Uterus (tissue), 4 donors: Measurements from ENCODE around the gene TLE3. TPM values are rescaled to one million over a fixed set of nuclear protein-coding genes. Genes with fewer than 3 reads are reported as not detected.

ENCODE experiments used
- DNase-seq, 2 donors: peaks; one replicate each; pipeline ENCODE4 v3.0.0-alpha.2; 2019 to 2020
- H3K27ac ChIP-seq, 2 donors: fragments of 200-600 bp; sonication (generic); 1 replicate in 1 of 2; 2 replicates in 1 of 2; pipeline ENCODE4 v1.5.1; 2016 to 2018
- H3K27me3 ChIP-seq, 2 donors: fragments of 200-600 bp; sonication (generic); one replicate each; pipeline ENCODE4 v1.5.1; 2018 to 2019; ENCODE audit warnings: control low read depth in 1 of 2
- H3K36me3 ChIP-seq, 2 donors: fragments of 200-600 bp; sonication (generic); one replicate each; pipeline ENCODE4 v1.5.1; 2019; ENCODE audit warnings: control low read depth in 1 of 2
- H3K4me1 ChIP-seq, 2 donors: fragments of 200-600 bp; sonication (generic); one replicate each; pipeline ENCODE4 v1.5.1; 2018 to 2019; ENCODE audit warnings: control low read depth in 1 of 2
- H3K4me3 ChIP-seq, 2 donors: fragments of 200-600 bp; sonication (generic); 1 replicate in 1 of 2; 2 replicates in 1 of 2; pipeline ENCODE4 v1.5.1; 2018 to 2019; ENCODE audit warnings: mild to moderate bottlenecking in 1 of 2
- H3K9me3 ChIP-seq, 2 donors: fragments of 200-600 bp; sonication (generic); one replicate each; pipeline ENCODE4 v1.5.1; 2019; ENCODE audit warnings: control low read depth in 1 of 2
- CTCF ChIP-seq, 4 experiments: fragments of 200-600 bp in 2 of 4; fragments of 450-650 bp in 2 of 4; sonication (generic) in 2 of 4; IDR thresholded peaks; one replicate each; pipeline ENCODE4 v1.5.1; 2016 to 2019; ENCODE audit warnings: antibody characterized with exemption in 4 of 4, mild to moderate bottlenecking in 2 of 4, moderate library complexity in 1 of 4
- POLR2A ChIP-seq, 2 donors: fragments of 450-650 bp; IDR thresholded peaks; one replicate each; pipeline ENCODE4 v1.6.1; 2016; ENCODE audit warnings: antibody characterized with exemption in 2 of 2, mild to moderate bottlenecking in 1 of 2, moderate library complexity in 1 of 2
- intact Hi-C: fragments of 100-400 bp; cut with DNase I; formaldehyde crosslinking; loops from one replicate; pipeline ENCODE4 v1.15.1; 2023; ENCODE audit warnings: low total_unique reads
- total RNA-seq, 4 donors: library from RNA; depleted of rRNA in 3 of 4; stranded (reverse); fragments of >200 nt in 3 of 4; gene quantifications; one replicate each; pipeline versions ENCODE4 v1.1.0 to v1.2.4, GENCODE V29; 2014 to 2023
- donor health status: DM: yes; HTN: yes; CAD: no.

TLE3 gene
- total RNA-seq, 4 donors from 2014 or later, result 7.4 to 244 (median 49.4) TPM

GRCh38 chr15:70017801-70018200 lies 79.9 kb downstream of the TLE3 start:
- DNase-seq, result no peak
- Histone ChIP-seq H3K27me3 (no peaks in the 10 kb centered on the region), H3K36me3 (no peaks in the 10 kb centered on the region), H3K4me1 (no peaks in the 10 kb centered on the region), H3K9me3 (no peaks in the 10 kb centered on the region), H3K27ac (no peak overlapping the region), H3K4me3 (no peak overlapping the region)
- intact Hi-C loops, result no loop called here
- TF ChIP-seq CTCF (IDR thresholded peaks at IDR 0.05), result no peak
- TF ChIP-seq POLR2A (IDR thresholded peaks at IDR 0.05), result no peak

- no peaks in the 10 kb centered on the region for H3K9me3 ChIP-seq
- TF ChIP-seq POLR2A (IDR thresholded peaks at IDR 0.05), result no peak
- no peak overlapping the region for H3K27ac ChIP-seq
- no peaks in the 10 kb centered on the region for H3K27me3 ChIP-seq
- no peaks in the 10 kb centered on the region for H3K4me1 ChIP-seq
- H3K36me3 ChIP-seq, result no peaks in the 10 kb centered on the region
- no peak overlapping the region for H3K4me3 ChIP-seq
- DNase-seq, result no peak
- intact Hi-C loops, result no loop called here
Measured at GRCh38 chr15:70017025-70017424, 80.7 kb downstream of the TLE3 start.

GRCh38 chr15:70016511-70016994 lies 81.2 kb downstream of the TLE3 start:
- H3K27ac ChIP-seq, result no peak overlapping the region
- TF ChIP-seq CTCF (IDR thresholded peaks at IDR 0.05) (no peak), POLR2A (IDR thresholded peaks at IDR 0.05) (no peak)

GRCh38 chr15:70014860-70015490 lies 82.7 kb downstream of the TLE3 start:
- Histone ChIP-seq H3K4me1 (no peaks in the 10 kb centered on the region), H3K27me3 (no peaks in the 10 kb centered on the region), H3K36me3 (no peaks in the 10 kb centered on the region), H3K9me3 (no peaks in the 10 kb centered on the region), H3K27ac (no peak overlapping the region), H3K4me3 (no peak overlapping the region)
- no peak for TF ChIP-seq CTCF (IDR thresholded peaks at IDR 0.05)
- no peak for TF ChIP-seq POLR2A (IDR thresholded peaks at IDR 0.05)
- intact Hi-C loops, result no loop called here
- no peak for DNase-seq

More at GRCh38 chr15:70016511-70016994, 81.2 kb downstream of the TLE3 start:
- intact Hi-C loops, result no loop called here
- no peaks in the 10 kb centered on the region for H3K36me3 ChIP-seq
- H3K4me1 ChIP-seq, result no peaks in the 10 kb centered on the region
- H3K4me3 ChIP-seq, result no peak overlapping the region
- no peaks in the 10 kb centered on the region for H3K9me3 ChIP-seq
- no peak for DNase-seq
- no peaks in the 10 kb centered on the region for H3K27me3 ChIP-seq

- Histone ChIP-seq H3K27ac (no peak overlapping the region), H3K36me3 (no peaks in the 10 kb centered on the region), H3K27me3 (no peaks in the 10 kb centered on the region), H3K4me3 (no peak overlapping the region), H3K4me1 (no peaks in the 10 kb centered on the region), H3K9me3 (no peaks in the 10 kb centered on the region)
- intact Hi-C loops, result no loop called here
- no peak for DNase-seq
- TF ChIP-seq CTCF (IDR thresholded peaks at IDR 0.05), result no peak
- no peak for TF ChIP-seq POLR2A (IDR thresholded peaks at IDR 0.05)
Measured at GRCh38 chr15:70014331-70014730, 83.4 kb downstream of the TLE3 start.
